SK-N-SH treated with all-trans-retinoic acid at 6 μM for 48 hours (cell line): ENCODE measurements around the gene ITGA8.

Experiments used
- ATAC-seq: fragments of 200-7000 bp; cut with Tn5 transposase; 3 replicates; pipeline ENCODE4 v1.9.1; 2020; ENCODE audit warnings: mild to moderate bottlenecking, moderate library complexity
- ARNTL ChIP-seq: fragments of 450-650 bp; formaldehyde crosslinking; IDR thresholded peaks from 2 replicates; pipeline ENCODE4 v1.5.0; 2020; ENCODE audit warnings: low read depth, mild to moderate bottlenecking, moderate library complexity, borderline replicate concordance
- BACH2 ChIP-seq: fragments of 250-450 bp; sonication (Bioruptor Pico); IDR thresholded peaks from 2 replicates; pipeline ENCODE4 v1.9.0; 2021; ENCODE audit warnings: mild to moderate bottlenecking, borderline replicate concordance
- CSDC2 ChIP-seq: fragments of 250-450 bp; sonication (Bioruptor Pico); IDR thresholded peaks from 2 replicates; pipeline ENCODE4 v1.5.0; 2020; ENCODE audit warnings: mild to moderate bottlenecking, moderate library complexity
- ESRRG ChIP-seq: fragments of 250-450 bp; sonication (Bioruptor Pico); IDR thresholded peaks from 2 replicates; pipeline ENCODE4 v1.6.1; 2021; ENCODE audit warnings: mild to moderate bottlenecking
- GLIS3 ChIP-seq: fragments of 250-450 bp; sonication (Bioruptor Pico); IDR thresholded peaks from 2 replicates; pipeline ENCODE4 v1.5.0; 2020; ENCODE audit warnings: mild to moderate bottlenecking, moderate library complexity
- ISL1 ChIP-seq: fragments of 250-450 bp; sonication (Bioruptor Pico); IDR thresholded peaks from 2 replicates; pipeline ENCODE4 v2.1.2; 2022; ENCODE audit warnings: mild to moderate bottlenecking, moderate library complexity
- OSR1 ChIP-seq: fragments of 250-450 bp; sonication (Bioruptor Pico); IDR thresholded peaks from 2 replicates; pipeline ENCODE4 v1.8.0; 2022; ENCODE audit warnings: moderate library complexity, mild to moderate bottlenecking, inconsistent platforms
- PATZ1 ChIP-seq: fragments of 250-450 bp; sonication (Bioruptor Pico); IDR thresholded peaks from 2 replicates; pipeline ENCODE4 v1.8.0; 2020; ENCODE audit warnings: mild to moderate bottlenecking, moderate library complexity, borderline replicate concordance
- POU6F1 ChIP-seq: fragments of 250-450 bp; sonication (Bioruptor Pico); IDR thresholded peaks from 2 replicates; pipeline ENCODE4 v1.8.0; 2021; ENCODE audit warnings: low read depth, mild to moderate bottlenecking, moderate library complexity, borderline replicate concordance
- PPARA ChIP-seq: fragments of 250-450 bp; sonication (Bioruptor Pico); IDR thresholded peaks from 2 replicates; pipeline ENCODE4 v1.5.0; 2020; ENCODE audit warnings: mild to moderate bottlenecking, borderline replicate concordance
- RARB ChIP-seq: fragments of 250-450 bp; sonication (Bioruptor Pico); IDR thresholded peaks from 2 replicates; pipeline ENCODE4 v1.8.0; 2021; ENCODE audit warnings: mild to moderate bottlenecking, moderate library complexity
- SNAI2 ChIP-seq: fragments of 250-450 bp; sonication (Bioruptor Pico); IDR thresholded peaks from 2 replicates; pipeline ENCODE4 v1.5.0; 2020; ENCODE audit warnings: mild to moderate bottlenecking, moderate library complexity
- TCF4 ChIP-seq: fragments of 250-450 bp; sonication (Bioruptor Pico); IDR thresholded peaks from 2 replicates; pipeline ENCODE4 v1.8.0; 2021; ENCODE audit warnings: mild to moderate bottlenecking, moderate library complexity, borderline replicate concordance
- TOX ChIP-seq: fragments of 250-450 bp; sonication (Bioruptor Pico); IDR thresholded peaks from 2 replicates; pipeline ENCODE4 v1.8.0; 2021; ENCODE audit warnings: mild to moderate bottlenecking, moderate library complexity, borderline replicate concordance
- TSHZ2 ChIP-seq: fragments of 250-450 bp; sonication (Bioruptor Pico); IDR thresholded peaks from 2 replicates; pipeline ENCODE4 v1.5.0; 2020; ENCODE audit warnings: mild to moderate bottlenecking, moderate library complexity
- ZFP3 ChIP-seq: fragments of 250-450 bp; sonication (Bioruptor Pico); IDR thresholded peaks from 2 replicates; pipeline ENCODE4 v1.5.0; 2020; ENCODE audit warnings: mild to moderate bottlenecking, moderate library complexity
- ZFP30 ChIP-seq: fragments of 450-650 bp; formaldehyde crosslinking; IDR thresholded peaks from 2 replicates; pipeline ENCODE4 v1.5.0; 2022; ENCODE audit warnings: mild to moderate bottlenecking, moderate library complexity
- ZNF565 ChIP-seq: fragments of 450-650 bp; formaldehyde crosslinking; conservative IDR thresholded peaks from 2 replicates; pipeline ENCODE4 v1.5.0; 2020; ENCODE audit warnings: low read depth, mild to moderate bottlenecking, moderate library complexity
- ZNF70 ChIP-seq: fragments of 450-650 bp; formaldehyde crosslinking; IDR thresholded peaks from 2 replicates; pipeline ENCODE4 v1.5.0; 2020; ENCODE audit warnings: mild to moderate bottlenecking, moderate library complexity
- ZNF8 ChIP-seq: fragments of 450-650 bp; formaldehyde crosslinking; IDR thresholded peaks from 2 replicates; pipeline ENCODE4 v1.5.0; 2020; ENCODE audit warnings: mild to moderate bottlenecking, moderate library complexity
- TF ChIP-seq, protein P1 (sequence below): fragments of 250-450 bp; sonication (Bioruptor Pico); IDR thresholded peaks from 2 replicates; pipeline ENCODE4 v1.5.1; 2020; ENCODE audit warnings: low read depth, mild to moderate bottlenecking, moderate library complexity
- TF ChIP-seq, protein P2 (sequence below): fragments of 250-450 bp; sonication (Bioruptor Pico); IDR thresholded peaks from 2 replicates; pipeline ENCODE4 v1.5.1; 2021; ENCODE audit warnings: mild to moderate bottlenecking, moderate library complexity

The ITGA8 gene

GRCh38 chr10:15651175-15651574 lies 68.5 kb downstream of the ITGA8 start:
- ATAC-seq = no peak
- no peak for TF ChIP-seq ZNF70 (CRISPR knock-in tag)
- no peak for TF ChIP-seq OSR1 (CRISPR knock-in tag)

DNA sequence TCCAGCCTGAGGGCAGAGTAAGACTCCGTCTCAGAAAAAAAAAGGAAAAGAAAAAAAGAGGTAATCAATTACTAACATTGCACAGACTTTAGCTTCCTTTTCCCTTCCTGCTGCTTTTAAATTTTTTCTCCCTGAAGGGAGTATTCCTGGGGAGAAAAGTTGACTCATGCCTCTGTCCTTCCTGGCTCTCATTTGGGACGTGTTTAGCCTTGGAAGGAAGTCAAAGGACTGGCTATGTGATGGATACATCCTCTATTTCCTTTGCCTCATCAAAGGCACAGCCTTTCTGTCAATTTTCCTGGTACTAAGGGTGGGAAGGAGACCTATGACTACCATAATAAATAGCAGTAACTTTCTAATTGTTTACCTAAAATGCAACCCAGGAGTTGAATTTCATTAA lies 77.6 kb downstream of the ITGA8 start:
- TF ChIP-seq ZNF70 (CRISPR knock-in tag) = no peak
- no peak for TF ChIP-seq TOX
- TF ChIP-seq OSR1 (CRISPR knock-in tag) = no peak
- no peak for TF ChIP-seq ZFP30 (CRISPR knock-in tag)
- TF ChIP-seq, all 23 proteins: peak for 0
- ATAC-seq = no peak

GRCh38 chr10:15640536-15641085 lies 79.1 kb downstream of the ITGA8 start:
- TF ChIP-seq PATZ1 (CRISPR knock-in tag) (no peak), TCF4 (no peak), ZFP30 (CRISPR knock-in tag) (no peak), ISL1 (CRISPR knock-in tag) (no peak), TSHZ2 (CRISPR knock-in tag) (no peak), PPARA (no peak), TOX (no peak), POU6F1 (CRISPR knock-in tag) (no peak), SNAI2 (no peak), BACH2 (CRISPR knock-in tag) (no peak), GLIS3 (CRISPR knock-in tag) (no peak), ZFP3 (CRISPR knock-in tag) (no peak), ZNF70 (CRISPR knock-in tag) (no peak), ZNF565 (CRISPR knock-in tag) (no peak), ESRRG (CRISPR knock-in tag) (no peak), ARNTL (CRISPR knock-in tag) (no peak)
- TF ChIP-seq, protein P1, sequence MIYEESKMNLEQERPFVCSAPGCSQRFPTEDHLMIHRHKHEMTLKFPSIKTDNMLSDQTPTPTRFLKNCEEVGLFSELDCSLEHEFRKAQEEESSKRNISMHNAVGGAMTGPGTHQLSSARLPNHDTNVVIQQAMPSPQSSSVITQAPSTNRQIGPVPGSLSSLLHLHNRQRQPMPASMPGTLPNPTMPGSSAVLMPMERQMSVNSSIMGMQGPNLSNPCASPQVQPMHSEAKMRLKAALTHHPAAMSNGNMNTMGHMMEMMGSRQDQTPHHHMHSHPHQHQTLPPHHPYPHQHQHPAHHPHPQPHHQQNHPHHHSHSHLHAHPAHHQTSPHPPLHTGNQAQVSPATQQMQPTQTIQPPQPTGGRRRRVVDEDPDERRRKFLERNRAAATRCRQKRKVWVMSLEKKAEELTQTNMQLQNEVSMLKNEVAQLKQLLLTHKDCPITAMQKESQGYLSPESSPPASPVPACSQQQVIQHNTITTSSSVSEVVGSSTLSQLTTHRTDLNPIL (CRISPR knock-in tag) = no peak
- TF ChIP-seq, protein P2, sequence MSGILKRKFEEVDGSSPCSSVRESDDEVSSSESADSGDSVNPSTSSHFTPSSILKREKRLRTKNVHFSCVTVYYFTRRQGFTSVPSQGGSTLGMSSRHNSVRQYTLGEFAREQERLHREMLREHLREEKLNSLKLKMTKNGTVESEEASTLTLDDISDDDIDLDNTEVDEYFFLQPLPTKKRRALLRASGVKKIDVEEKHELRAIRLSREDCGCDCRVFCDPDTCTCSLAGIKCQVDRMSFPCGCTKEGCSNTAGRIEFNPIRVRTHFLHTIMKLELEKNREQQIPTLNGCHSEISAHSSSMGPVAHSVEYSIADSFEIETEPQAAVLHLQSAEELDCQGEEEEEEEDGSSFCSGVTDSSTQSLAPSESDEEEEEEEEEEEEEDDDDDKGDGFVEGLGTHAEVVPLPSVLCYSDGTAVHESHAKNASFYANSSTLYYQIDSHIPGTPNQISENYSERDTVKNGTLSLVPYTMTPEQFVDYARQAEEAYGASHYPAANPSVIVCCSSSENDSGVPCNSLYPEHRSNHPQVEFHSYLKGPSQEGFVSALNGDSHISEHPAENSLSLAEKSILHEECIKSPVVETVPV (CRISPR knock-in tag) = no peak
- no peak for ATAC-seq

DNA sequence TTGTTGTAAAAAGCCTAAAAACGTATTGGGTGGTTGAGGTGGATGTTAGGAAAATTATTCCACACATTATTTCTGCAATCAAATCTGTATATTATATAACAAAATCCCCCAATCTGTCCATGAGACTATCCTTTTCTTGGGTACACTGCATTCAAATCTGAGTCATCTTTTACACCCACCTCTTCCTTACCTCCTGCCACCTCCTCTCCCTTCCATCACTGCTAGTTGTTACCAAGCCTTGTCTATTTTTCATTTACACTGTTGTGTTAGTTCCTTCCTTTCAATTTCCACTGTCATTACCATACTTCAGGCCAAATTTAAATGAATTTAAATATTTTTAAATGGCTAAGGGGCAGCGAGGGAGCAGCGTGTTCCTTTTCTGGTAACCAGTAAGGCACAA lies 83.3 kb downstream of the ITGA8 start:
- no peak for ATAC-seq
- TF ChIP-seq ZNF70 (CRISPR knock-in tag) (no peak), ARNTL (CRISPR knock-in tag) (no peak), GLIS3 (CRISPR knock-in tag) (no peak), ESRRG (CRISPR knock-in tag) (no peak), ZFP3 (CRISPR knock-in tag) (no peak), TCF4 (no peak), OSR1 (CRISPR knock-in tag) (no peak), RARB (no peak), ZNF565 (CRISPR knock-in tag) (no peak), ZNF8 (no peak), CSDC2 (CRISPR knock-in tag) (no peak)
